ACHN (cell line): ENCODE data around the gene NUDT21.
A peak's percentile ranks its signal among the peaks of the same experiment; 100 is the strongest.
"Not testable (repeated sequence)": the region's sequence is repeated elsewhere in the genome, so short reads cannot be mapped to it uniquely, and the experiment has no call there.

ENCODE experiments used
- DNase-seq: peaks from one replicate; pipeline ENCODE4 v3.0.0-alpha.2; 2015
- in situ Hi-C: cut with HindIII; loops from 2 replicates; pipeline ENCODE4 v1.10.0; 2017; ENCODE audit warnings: low sequenced_read_pairs, low pct_ligation_motif_present, low pct_unique_long_range_greater_than_20kb

Gene NUDT21

GRCh38 chr16:56450986-56451752, at the start of gene NUDT21, which contains the start of gene OGFOD1:
Gene NUDT21, minus strand, starts transcription at chr16:56451332. Its CDS starts 130 bp downstream, at chr16:56451202.
Gene OGFOD1, plus strand, starts transcription at chr16:56451554. Its CDS starts 59 bp downstream, at chr16:56451613.
- in situ Hi-C loops: no loop called here
- DNase-seq: peak; percentile 99

- in situ Hi-C loops: no loop called here
Measured at GRCh38 chr16:56493815-56494214, 42.7 kb upstream of the NUDT21 start.

DNA sequence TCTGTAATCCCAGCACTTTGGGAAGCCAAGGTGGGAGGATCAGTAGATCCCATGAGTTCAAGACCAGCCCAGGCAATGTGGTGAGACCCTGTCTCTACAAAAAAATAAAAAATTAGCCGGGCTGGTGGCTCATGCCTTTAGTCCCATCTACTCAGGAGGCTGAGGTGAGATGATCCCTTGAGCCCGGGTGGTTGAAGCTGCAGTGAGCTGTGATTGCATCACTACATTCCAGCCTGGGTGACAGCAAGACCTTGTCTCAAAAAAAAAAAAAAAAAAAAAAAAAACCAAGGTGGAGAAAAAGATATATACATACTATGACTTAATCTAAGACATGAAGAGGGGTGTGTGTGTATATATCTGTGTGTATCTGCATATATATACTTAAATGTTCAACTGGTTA, 42.0 kb upstream of the NUDT21 start:
- in situ Hi-C loops: no loop called here
- DNase-seq: no peak

More at GRCh38 chr16:56493815-56494214, 42.7 kb upstream of the NUDT21 start:
- DNase-seq: no peak

- in situ Hi-C loops: no loop called here
- DNase-seq: no peak
Measured at GRCh38 chr16:56491657-56492261, 40.6 kb upstream of the NUDT21 start.

GRCh38 chr16:56488868-56489267, 37.7 kb upstream of the NUDT21 start:
- in situ Hi-C loops, DNase-seq: not testable (repeated sequence)

GRCh38 chr16:56488035-56488434, 36.9 kb upstream of the NUDT21 start:
- in situ Hi-C loops: no loop called here
- DNase-seq: no peak

DNA sequence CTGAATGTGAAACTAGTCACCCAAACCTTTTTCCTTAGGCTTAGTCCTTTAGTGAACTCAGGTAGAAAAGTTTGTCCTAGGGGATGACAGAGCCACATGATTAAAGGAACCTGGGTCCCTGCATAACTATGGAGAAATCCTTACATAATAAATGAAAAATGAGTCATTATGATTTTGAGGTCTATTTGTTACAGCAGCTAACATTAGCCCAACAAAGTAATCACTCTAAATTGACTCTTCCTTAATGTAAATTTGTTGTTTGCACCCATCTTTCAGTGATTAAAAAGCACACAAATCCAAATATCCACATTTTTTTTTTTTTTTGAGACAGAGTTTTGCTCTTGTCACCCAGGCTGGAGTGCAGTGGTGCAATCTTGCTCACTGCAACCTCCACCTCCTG, 32.3 kb upstream of the NUDT21 start:
- in situ Hi-C loops: no loop called here

DNA sequence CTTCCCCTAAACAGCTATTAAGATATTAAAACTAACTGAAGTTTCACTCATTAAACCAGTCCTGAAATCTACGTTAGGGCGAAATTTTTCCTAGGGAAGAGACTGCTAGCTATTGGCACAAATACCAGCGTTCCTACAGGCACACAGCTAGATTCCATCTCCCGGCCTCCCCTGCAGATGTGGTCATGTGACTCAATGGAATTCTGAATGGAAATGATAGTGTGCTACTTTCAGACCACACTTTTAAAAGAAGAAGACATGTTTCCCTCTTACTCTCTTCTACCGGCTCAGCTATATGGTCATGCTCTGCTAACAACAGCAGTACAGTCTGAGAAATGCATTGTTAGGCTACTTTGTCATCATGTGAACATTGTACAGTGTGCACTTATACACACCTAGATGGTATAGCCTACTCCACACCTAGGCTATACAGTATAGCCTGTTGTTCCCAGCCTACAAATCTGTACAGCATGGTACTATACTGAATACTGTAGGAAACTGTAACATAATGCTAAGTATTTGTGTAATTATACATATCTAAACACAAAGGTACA, 31.6 kb upstream of the NUDT21 start:
- no peak for DNase-seq
- in situ Hi-C loops: no loop called here

More for the DNA sequence above, 32.3 kb upstream of the NUDT21 start:
- DNase-seq: no peak

DNA sequence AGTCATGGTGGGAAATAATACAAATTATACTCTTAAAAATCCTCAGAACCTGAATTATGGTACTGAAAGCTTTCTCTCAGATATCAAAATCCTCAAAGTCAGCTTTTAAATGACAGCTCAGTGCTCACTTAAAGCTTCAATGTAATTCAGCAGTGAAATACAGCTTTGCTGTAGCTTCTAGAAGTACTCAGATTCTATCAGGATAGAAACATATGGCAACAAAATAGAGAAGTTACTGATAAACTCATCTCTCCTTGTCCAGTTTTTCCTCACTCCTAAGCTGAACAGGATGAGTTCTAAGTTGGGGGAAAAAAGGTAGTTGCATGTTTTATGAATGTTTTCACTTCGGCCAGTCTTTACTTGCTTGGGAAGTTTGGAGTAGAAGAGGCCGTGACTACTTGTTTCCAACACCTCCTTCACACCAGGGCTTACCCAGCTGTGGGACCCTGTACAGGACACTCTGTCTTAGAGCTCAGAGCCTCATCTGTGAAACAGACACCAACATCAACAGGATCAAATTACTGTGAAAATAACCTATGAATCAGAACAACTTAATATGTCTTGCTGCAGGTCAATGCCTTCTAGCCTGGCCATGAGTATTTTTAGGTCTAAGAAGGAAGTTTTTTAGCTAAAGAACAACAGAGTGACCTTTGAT, 30.5 kb upstream of the NUDT21 start:
- DNase-seq: no peak
- in situ Hi-C loops: no loop called here

GRCh38 chr16:56480776-56481467, 29.8 kb upstream of the NUDT21 start:
- no peak for DNase-seq
- in situ Hi-C loops: no loop called here

- in situ Hi-C loops: no loop called here
- DNase-seq: no peak
Measured at GRCh38 chr16:56479469-56479868, 28.3 kb upstream of the NUDT21 start.

GRCh38 chr16:56478281-56479049, 27.3 kb upstream of the NUDT21 start:
- no peak for DNase-seq
- in situ Hi-C loops: no loop called here

DNA sequence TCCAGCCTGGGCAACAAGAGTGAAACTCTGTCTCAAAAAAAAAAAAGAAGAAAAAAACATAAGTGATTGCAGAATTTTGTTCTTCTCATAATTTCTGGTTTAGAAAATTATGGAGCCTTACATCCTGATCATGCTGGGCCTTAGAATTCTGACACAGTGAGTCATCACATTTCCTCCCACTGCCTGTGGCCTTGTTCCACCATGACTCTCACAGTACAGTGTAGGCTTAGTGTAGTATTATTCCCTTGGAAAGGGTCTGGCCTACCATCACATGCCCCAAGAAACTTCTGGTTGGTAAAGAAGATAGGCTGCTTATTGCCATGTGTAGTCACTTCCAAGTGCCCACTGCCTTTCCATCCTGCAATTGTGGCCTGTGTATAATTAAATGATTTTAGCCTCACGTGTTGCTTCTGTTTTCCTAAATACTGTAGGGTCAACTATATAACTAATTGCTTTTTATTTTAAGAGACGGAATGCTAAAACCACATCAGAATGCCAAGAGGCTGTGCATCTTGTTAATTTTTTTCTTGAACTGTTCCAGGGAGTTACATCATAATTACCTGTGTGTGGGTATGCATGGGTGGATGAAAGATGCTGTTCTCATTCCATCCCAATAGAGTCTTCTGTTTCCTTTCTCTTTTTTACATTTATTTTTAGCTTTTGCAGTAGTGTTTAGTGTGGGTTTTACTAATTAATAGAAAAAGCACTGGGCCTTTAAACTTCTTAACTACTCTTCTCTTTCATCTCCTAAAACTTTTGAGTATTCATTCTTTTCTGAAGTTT, 26.2 kb upstream of the NUDT21 start:
- in situ Hi-C loops: no loop called here
- DNase-seq: peak; percentile 81

GRCh38 chr16:56475201-56475600, 24.1 kb upstream of the NUDT21 start:
- in situ Hi-C loops: no loop called here
- DNase-seq: no peak

GRCh38 chr16:56470666-56471065, 19.5 kb upstream of the NUDT21 start:
- DNase-seq: no peak
- in situ Hi-C loops: no loop called here

GRCh38 chr16:56470232-56470631, 19.1 kb upstream of the NUDT21 start:
- in situ Hi-C loops: no loop called here
- DNase-seq: no peak

DNA sequence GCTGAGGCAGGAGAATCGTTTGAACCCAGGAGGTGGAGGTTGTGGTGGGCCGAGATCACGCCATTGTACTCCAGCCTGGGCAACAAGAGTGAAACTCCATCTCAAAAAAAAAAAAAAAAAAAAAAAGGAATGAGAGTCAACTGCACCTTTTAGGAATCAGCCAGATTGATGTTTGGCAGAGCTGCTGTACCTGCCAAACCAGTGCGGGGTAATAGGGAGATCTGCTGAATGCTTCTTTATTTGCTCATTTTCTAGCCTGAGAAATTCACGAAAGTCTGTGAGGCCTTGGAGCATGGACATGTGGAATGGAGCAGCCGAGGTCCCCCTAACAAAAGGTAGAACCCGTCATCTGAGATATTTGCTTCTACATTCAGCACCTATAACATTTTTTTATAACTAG, 18.6 kb upstream of the NUDT21 start:
- in situ Hi-C loops: no loop called here
- DNase-seq: no peak
